ENCODE data around the gene MCTP2.

Gene MCTP2

GRCh38 chr15:94263341-94264273 is 32.2 kb downstream of the MCTP2 start:
- DNase-seq, result no peak

- no peak for DNase-seq
These were observed 33.6 kb downstream of the MCTP2 start for GRCh38 chr15:94265009-94265408.

DNA sequence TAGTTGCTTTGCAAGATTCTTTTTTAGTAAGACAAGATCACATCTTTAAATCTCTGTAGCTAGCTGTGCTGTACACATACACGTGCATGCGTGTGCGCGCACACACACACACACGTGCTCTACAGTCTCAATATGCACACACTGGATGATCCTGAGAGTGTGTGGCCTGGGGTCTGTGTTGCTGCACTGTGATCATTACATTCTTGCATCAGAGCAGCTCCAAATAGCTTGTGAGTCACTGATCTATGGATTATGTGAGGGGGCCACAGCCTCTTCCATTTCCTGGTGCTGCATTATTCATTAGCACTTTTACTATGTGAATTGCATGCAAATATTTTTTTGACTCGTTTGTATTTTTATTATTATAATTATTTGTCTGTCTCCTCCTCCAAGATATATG is 34.6 kb downstream of the MCTP2 start:
- no peak for DNase-seq

DNA sequence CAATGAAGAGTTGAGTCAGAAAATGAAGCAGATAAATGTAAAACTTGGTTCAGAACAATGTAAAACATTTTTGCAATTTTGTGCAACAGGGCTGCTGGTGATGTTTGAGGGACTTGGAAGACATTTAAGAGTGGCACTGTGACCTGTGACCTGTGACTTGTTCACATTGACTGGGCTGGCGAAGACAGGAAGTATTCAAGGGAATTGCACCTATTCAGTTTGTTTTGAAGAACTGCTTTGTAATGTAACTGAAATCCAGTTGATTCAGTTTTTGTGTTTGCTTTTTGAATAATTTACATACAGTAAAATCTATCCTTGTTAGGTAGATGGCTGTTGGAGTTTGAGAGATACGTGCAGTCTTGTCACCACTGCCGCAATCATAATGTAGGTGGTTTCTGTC is 35.4 kb downstream of the MCTP2 start:
- DNase-seq, result no peak

DNA sequence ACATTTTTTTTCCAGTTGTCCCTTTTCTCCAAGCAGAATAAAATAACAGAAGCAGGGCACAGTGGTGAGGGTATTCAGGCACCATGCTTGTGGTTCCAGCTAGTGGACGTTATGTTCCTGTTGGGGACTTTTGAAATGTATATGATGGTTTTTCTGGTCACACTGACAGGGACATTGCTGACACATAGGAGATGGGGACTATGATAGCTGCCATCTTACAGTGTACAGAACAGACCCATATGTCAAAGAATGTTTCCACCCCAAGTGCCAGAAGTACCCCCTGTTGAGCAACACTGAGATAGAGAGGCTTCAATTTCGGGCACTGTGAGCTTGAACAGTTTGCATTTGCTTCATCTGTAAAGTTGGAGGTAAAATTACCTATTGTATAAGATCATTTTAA is 38.6 kb downstream of the MCTP2 start:
- DNase-seq, result no peak

- DNase-seq, result no peak
These were observed 39.2 kb downstream of the MCTP2 start for GRCh38 chr15:94270570-94270969.

GRCh38 chr15:94272251-94272898 is 41.0 kb downstream of the MCTP2 start:
- DNase-seq, result no peak

DNA sequence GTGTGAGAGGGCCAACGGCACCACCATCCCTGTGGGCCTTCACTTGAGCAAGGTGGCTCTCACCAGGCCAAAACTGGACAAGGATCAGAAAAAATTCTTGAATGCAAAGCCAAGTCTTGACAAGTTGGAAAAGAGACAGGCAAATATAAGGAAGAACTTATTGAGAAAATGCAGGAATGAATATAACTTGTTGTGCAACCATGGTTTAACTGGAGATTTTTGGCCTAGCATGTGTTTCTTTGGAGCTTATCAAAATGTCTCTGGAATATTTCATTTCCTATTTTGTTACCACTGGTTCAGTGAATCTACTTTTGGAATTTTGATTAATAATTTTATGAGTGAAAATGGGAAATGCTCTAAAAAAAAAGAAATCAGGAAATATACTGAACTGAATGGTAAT is 42.5 kb downstream of the MCTP2 start:
- no peak for DNase-seq

DNA sequence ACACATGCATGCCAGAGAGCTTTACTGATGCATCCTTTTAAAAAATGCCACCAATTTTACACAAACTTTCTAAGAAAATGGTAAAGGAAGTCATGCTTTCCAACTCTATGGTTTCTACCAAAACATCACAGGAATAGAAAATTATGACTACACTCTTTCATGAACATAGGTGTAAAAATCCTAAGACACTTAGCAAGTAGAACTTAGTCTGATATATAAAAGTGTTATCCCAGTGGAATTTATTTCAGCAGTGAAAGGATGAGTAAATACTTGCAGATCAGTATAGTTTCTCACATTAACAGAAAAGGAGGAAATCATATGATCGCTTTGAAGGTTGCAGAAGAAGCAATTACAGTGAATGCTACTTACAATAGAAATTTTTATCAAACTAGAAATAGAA is 43.4 kb downstream of the MCTP2 start:
- no peak for DNase-seq

DNA sequence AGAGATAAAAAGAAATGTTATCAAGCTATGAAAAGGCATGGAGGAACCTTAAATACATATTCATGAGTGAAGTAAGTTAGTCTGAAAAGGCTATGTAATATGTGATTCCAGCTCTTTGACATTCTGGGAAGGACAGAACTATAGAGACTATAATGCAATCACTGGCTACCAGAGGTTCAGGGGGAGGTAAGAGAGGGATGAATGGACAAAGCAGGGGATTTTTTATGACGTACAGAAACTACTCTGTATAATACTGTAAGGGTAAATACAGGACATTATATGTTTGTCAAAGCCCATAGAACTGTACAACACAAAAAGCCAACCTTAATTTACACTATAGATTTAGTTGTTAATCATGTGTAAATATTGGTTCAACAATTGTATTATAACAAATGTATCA is 46.1 kb downstream of the MCTP2 start:
- DNase-seq, result no peak

GRCh38 chr15:94279736-94280135 is 48.4 kb downstream of the MCTP2 start:
- no peak for DNase-seq

DNA sequence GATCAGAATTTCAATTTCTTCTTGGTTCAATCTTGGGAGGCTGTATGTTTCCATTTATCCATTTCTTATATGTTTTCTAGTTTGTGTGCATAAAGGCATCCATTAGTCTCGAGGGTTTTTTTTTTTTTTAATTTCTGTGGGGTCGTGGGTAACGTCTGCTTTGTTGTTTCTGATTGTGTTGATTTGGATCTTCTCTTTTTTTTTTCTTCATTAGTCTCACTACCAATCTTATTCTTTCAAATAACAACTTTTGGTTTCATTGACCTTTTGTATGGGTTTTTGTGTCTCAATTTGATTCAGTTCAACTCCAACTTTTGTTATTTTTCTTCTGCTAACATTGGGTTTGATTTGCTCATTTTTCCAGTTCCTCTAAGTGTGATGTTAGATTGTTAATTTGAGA is 48.9 kb downstream of the MCTP2 start:
- DNase-seq, result no peak

DNA sequence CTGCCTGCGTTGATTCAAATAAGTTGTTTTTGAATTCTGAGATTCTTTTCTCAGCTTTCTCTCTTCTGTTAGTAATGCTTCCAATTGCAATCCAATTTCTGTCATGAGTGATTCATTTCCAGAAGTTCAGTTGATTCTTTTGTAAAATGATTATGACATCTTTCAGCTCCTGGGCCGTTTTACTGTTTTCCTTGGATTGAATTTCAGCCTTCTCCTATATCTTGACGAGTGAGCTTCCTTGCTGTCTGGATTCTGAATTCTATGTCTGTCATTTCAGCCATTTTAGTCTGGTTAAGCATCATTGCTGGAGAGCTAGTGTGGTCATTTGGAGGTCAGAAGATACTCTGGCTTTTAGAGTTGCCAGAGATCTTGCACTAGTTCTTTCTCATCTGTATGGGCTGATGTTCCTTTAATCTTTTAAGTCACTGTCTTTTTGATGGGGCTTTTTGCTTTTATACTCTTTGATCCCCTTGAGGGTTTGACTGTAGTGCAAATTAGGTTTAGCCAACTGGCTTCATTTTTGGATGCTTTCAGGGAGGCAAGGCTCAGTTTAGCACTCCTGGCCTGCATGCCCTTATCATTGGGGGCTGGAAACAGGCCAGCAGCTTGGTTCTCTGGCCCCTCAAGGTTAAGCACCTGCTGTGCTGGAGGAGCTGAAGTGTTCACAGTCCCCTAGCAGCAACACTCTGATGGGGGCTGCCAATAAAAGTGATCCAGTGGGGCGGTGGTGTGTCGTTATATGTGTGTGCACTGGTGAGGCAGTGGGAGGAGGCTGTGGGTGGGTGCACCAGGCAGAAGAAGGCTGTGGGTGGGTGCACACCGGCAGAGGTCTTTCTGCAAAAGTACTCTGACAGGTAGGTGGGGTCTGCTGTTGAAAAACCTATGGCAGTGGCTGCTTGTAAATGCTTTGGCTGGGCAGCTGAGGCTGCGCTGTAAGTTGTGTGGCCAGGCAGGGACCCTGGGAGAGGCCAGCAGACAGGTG is 51.2 kb downstream of the MCTP2 start:
- DNase-seq, result no peak

DNA sequence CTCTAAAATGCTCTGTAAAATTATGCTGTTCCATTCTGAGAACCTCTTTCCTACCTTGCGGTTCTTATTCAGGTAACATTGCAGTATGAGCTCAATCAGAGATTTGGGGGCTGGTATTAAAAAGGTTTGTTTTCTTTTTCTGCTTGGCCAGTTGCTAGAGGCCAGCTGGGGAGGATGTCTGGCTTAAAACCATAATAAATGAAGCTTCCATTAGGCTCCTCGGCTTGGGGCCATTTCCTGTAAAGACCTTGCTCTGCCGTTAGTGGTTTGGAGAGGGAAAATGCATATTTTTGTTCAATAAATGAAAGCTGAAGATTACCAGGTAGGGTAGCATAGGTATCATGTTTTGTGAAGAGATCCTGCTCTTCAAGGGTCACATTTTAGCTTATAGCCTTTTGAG is 55.2 kb downstream of the MCTP2 start:
- DNase-seq, result no peak

- no peak for DNase-seq
These were observed 56.5 kb downstream of the MCTP2 start for GRCh38 chr15:94287794-94288246.

DNA sequence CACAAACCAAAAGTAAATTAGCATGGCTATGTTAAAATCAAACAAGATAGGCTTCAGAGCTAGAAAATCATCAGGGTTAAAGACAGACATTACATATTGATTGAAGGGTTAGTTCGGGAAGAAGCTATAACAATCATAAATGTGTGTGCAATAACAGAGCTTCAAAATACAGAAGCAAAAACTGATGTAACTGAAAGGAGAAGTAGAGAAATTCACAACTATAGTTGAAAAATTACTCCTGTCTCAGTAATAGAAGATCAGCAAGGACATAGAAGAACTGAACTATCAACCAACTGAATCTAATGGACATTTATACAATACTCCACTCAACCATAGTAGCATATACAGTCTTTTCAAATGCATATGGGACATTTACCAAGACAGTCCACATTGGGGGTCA is 59.4 kb downstream of the MCTP2 start:
- DNase-seq, result no peak

DNA sequence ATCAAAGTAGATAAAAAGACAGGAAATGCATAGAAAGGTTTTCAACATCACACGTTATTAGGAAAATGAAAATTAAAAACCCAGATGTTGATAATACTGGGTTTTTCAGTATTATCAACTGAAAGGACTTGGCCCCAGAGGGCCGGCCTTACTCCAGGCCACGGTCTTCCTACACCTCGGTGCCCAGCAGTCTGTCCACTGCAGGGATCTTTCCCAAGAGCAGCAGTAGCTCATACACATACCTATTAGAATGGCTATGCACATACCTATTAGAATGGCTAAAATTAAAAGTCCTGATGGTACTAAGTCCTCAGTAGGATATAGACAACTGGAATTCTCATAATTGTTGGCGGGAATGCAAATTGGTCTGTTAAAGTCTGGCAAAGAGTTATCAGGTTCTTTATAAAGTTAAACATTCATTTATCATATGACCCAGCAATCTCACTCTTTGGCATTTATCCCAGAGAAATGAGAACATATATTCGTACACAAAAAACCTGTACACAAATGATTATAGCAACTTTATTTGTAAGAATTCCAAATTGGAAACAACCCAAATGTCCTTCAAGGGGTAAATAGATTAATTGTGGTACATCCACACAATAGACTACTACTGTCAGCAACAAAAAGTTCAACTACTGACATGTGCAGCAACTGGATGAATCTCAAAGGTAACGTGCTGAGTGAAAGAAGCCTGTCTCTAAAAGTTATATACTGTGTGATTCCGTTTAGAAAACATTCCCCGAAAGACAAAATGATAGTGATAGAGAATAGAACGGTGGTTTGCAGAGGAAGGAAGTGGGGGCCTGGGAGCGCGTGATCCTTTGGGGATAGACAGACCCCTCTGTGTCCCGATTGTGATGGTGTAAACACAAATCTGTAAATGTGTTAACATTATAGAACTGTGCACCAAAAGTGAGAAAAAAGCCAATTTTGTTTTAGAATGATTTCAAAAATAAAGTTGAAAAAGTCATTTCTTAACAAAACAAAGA is 62.3 kb downstream of the MCTP2 start:
- no peak for DNase-seq

DNA sequence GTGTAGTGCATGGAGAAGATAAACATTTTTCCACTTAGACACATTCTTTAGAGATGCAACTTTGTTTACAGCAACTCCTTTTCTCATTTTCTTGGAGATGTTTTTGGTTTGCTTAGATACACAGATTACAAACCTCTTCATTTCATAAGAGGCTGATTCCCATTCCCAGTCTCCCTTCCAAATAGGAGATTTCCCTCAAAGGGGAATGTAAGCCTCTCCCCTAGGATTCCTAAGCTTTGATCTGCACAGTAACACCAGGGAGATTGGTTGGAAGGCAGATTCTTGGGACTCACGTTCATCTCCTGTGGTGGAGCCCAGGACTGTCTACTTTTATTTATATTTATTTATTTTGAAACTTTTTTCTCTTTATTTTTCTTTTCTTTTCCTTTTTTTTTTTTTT is 63.2 kb downstream of the MCTP2 start:
- no peak for DNase-seq

DNA sequence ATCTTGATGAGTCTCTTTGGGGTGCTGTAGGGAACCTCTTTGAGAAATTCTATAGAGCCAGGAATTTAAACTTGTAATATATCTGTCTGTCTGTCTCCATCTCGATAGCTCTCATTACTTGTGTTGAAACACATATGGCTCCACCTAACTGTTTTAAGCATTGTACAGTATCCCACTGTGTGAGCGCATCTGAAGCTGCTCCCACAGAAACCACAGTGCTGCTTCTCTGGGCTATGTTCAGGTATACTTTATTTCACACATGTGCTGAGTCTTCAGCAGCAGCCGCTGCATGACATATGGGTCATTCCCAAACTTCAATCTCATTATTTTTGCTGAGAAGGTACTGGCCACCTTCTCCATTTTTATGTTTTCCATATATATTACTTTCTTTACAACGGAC is 63.9 kb downstream of the MCTP2 start:
- DNase-seq, result no peak

DNA sequence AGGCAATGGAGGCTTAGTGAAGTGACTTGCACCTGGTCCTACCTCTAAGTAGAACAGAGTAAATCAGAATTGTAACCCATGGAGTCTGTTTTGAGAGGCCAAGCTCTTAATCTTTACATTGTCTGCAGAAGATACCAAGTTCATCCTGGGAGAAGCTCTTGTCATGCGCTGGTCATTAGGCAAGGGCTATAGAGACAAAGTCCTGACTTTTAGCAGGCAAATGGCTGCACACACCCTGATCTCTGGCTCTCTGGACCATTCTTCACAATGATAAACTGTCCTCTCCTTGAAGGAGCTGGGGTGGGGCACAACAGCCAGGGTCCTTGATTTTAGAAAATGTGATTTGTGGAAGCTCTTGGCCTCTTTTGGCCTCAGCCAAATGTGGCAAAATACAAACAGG is 65.4 kb downstream of the MCTP2 start:
- no peak for DNase-seq

DNA sequence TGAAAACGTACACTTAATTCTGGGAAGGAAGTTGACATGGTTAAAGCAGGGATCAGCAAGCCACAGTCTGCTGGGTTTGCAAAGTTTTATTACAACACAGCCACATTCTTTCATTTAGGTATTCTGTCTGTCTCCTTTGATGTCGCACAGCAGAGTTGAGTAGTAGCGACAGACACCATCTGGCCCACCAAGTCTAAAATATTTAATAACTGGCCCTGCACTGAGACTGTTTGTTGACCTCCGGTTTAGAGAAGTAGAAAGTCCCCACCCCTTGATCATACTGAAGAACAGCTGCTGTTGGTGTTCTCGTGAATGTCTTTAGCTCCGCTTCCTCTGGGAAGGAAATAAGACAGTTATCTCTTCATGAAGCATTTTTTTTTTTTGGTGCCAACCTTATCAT is 66.2 kb downstream of the MCTP2 start:
- DNase-seq, result no peak

GRCh38 chr15:94298364-94298763 is 67.0 kb downstream of the MCTP2 start:
- DNase-seq, result no peak

Data from stimulated activated CD4-positive, alpha-beta T cell treated with anti-CD3 and anti-CD28 coated beads, Interleukin-4, amount 100 ng/mL, for 4 hours (primary cell).